ENCODE results near the gene FAM83B. TPM values are rescaled to one million over a fixed set of nuclear protein-coding genes. Genes with fewer than 3 reads are reported as not detected.

The FAM83B gene
- total RNA-seq, 1 donor from 2014 or later: 1.9 TPM

- TF ChIP-seq EZH2 (IDR thresholded peaks at IDR 0.05; ENCODE audit: insufficient read depth, low read length) (no peak), CTCF (IDR thresholded peaks at IDR 0.05; ENCODE audit: insufficient read depth, low read depth, low read length) (no peak)
- H3K36me3 ChIP-seq (ENCODE audit: insufficient read depth, low read length): no peaks in the 10 kb centered on the region
- H3K4me3 ChIP-seq (ENCODE audit: insufficient read depth, low read depth, low read length): no peak overlapping the region
- Mint-ChIP-seq H3K27me3 (ENCODE audit: low read depth, unreplicated experiment) (no peaks in the 10 kb centered on the region), H3K4me1 (ENCODE audit: low read depth, unreplicated experiment) (no peaks in the 10 kb centered on the region), H3K36me3 (ENCODE audit: low read depth, unreplicated experiment) (no peaks in the 10 kb centered on the region), H3K4me3 (ENCODE audit: unreplicated experiment) (no peak overlapping the region), H3K9me3 (ENCODE audit: unreplicated experiment) (no peaks in the 10 kb centered on the region), H3K27ac (ENCODE audit: unreplicated experiment) (no peak overlapping the region)
- H3K79me2 ChIP-seq (ENCODE audit: insufficient read depth, low read length): no peaks in the 10 kb centered on the region
- H3K27me3 ChIP-seq (ENCODE audit: insufficient read depth, low read length): no peaks in the 10 kb centered on the region
- no peak overlapping the region for H2AFZ ChIP-seq (ENCODE audit: low read depth, low read length)
- H4K20me1 ChIP-seq (ENCODE audit: insufficient read depth, low read length): no peaks in the 10 kb centered on the region
- FAIRE-seq (no peak), DNase-seq (ENCODE audit: low read depth) (no peak)
- H3K4me2 ChIP-seq (ENCODE audit: low read length): no peak overlapping the region
- no peak overlapping the region for H3K27ac ChIP-seq (ENCODE audit: low read depth, low read length)
- no peaks in the 10 kb centered on the region for H3K9me3 ChIP-seq (ENCODE audit: insufficient read depth, low read depth, low read length)
- H3K4me1 ChIP-seq (ENCODE audit: insufficient read depth, low read length): no peaks in the 10 kb centered on the region
- no peak overlapping the region for H3K9ac ChIP-seq (ENCODE audit: low read length)
Measured at GRCh38 chr6:54921891-54922290, 75.3 kb downstream of the FAM83B start.

- H3K4me1 ChIP-seq (ENCODE audit: insufficient read depth, low read length): no peaks in the 10 kb centered on the region
- H3K4me3 ChIP-seq (ENCODE audit: insufficient read depth, low read depth, low read length): no peak overlapping the region
- FAIRE-seq (no peak), DNase-seq (ENCODE audit: low read depth) (no peak)
- H3K27me3 Mint-ChIP-seq (ENCODE audit: low read depth, unreplicated experiment): no peaks in the 10 kb centered on the region
- no peak overlapping the region for H2AFZ ChIP-seq (ENCODE audit: low read depth, low read length)
- no peak overlapping the region for H3K27ac ChIP-seq (ENCODE audit: low read depth, low read length)
- TF ChIP-seq CTCF (IDR thresholded peaks at IDR 0.05; ENCODE audit: insufficient read depth, low read depth, low read length) (no peak), EZH2 (IDR thresholded peaks at IDR 0.05; ENCODE audit: insufficient read depth, low read length) (no peak)
- H3K9me3 ChIP-seq (ENCODE audit: insufficient read depth, low read depth, low read length): no peaks in the 10 kb centered on the region
- H3K27me3 ChIP-seq (ENCODE audit: insufficient read depth, low read length): no peaks in the 10 kb centered on the region
- H3K9me3 Mint-ChIP-seq (ENCODE audit: unreplicated experiment): peaks cover 9% of the 10 kb centered on the region
- H3K4me2 ChIP-seq (ENCODE audit: low read length): no peak overlapping the region
- H3K36me3 Mint-ChIP-seq (ENCODE audit: low read depth, unreplicated experiment): no peaks in the 10 kb centered on the region
- no peak overlapping the region for H3K4me3 Mint-ChIP-seq (ENCODE audit: unreplicated experiment)
- H3K36me3 ChIP-seq (ENCODE audit: insufficient read depth, low read length): no peaks in the 10 kb centered on the region
- H4K20me1 ChIP-seq (ENCODE audit: insufficient read depth, low read length): no peaks in the 10 kb centered on the region
- H3K27ac Mint-ChIP-seq (ENCODE audit: unreplicated experiment): no peak overlapping the region
- H3K4me1 Mint-ChIP-seq (ENCODE audit: low read depth, unreplicated experiment): no peaks in the 10 kb centered on the region
- H3K9ac ChIP-seq (ENCODE audit: low read length): no peak overlapping the region
- no peaks in the 10 kb centered on the region for H3K79me2 ChIP-seq (ENCODE audit: insufficient read depth, low read length)
Measured at GRCh38 chr6:54929245-54929909, 82.8 kb downstream of the FAM83B start.

GRCh38 chr6:54932622-54933021 is 86.1 kb downstream of the FAM83B start:
- Histone ChIP-seq H3K36me3 (ENCODE audit: insufficient read depth, low read length) (no peaks in the 10 kb centered on the region), H2AFZ (ENCODE audit: low read depth, low read length) (no peak overlapping the region), H3K27ac (ENCODE audit: low read depth, low read length) (no peak overlapping the region), H3K9me3 (ENCODE audit: insufficient read depth, low read depth, low read length) (no peaks in the 10 kb centered on the region), H3K4me2 (ENCODE audit: low read length) (no peak overlapping the region), H3K9ac (ENCODE audit: low read length) (no peak overlapping the region), H3K4me3 (ENCODE audit: insufficient read depth, low read depth, low read length) (no peak overlapping the region), H3K79me2 (ENCODE audit: insufficient read depth, low read length) (no peaks in the 10 kb centered on the region), H3K4me1 (ENCODE audit: insufficient read depth, low read length) (no peaks in the 10 kb centered on the region), H3K27me3 (ENCODE audit: insufficient read depth, low read length) (no peaks in the 10 kb centered on the region), H4K20me1 (ENCODE audit: insufficient read depth, low read length) (no peaks in the 10 kb centered on the region)
- Mint-ChIP-seq H3K27ac (ENCODE audit: unreplicated experiment) (no peak overlapping the region), H3K27me3 (ENCODE audit: low read depth, unreplicated experiment) (no peaks in the 10 kb centered on the region), H3K4me3 (ENCODE audit: unreplicated experiment) (no peak overlapping the region), H3K36me3 (ENCODE audit: low read depth, unreplicated experiment) (no peaks in the 10 kb centered on the region), H3K4me1 (ENCODE audit: low read depth, unreplicated experiment) (no peaks in the 10 kb centered on the region), H3K9me3 (ENCODE audit: unreplicated experiment) (peaks cover 9% of the 10 kb centered on the region)
- no peak for TF ChIP-seq EZH2 (IDR thresholded peaks at IDR 0.05; ENCODE audit: insufficient read depth, low read length)
- TF ChIP-seq CTCF (IDR thresholded peaks at IDR 0.05; ENCODE audit: insufficient read depth, low read depth, low read length): no peak
- no peak for DNase-seq (ENCODE audit: low read depth)
- FAIRE-seq: no peak
